ENCODE results near the gene AP1S1.

GRCh38 chr7:101114492-101114891, 39.8 kb upstream of the AP1S1 start:
- no peak for TF ChIP-seq POLR2A (IDR thresholded peaks at IDR 0.05)
- TF ChIP-seq CTCF (IDR thresholded peaks at IDR 0.05) = no peak
